Fibroblast of lung (primary cell): ENCODE measurements around the gene PLCG2. TPM values are rescaled to one million over a fixed set of nuclear protein-coding genes. Genes with fewer than 3 reads are reported as not detected.
"Not testable (repeated sequence)": the region's sequence is repeated elsewhere in the genome, so short reads cannot be mapped to it uniquely, and the experiment has no call there.

Experiments
- DNase-seq, 2 donors: peaks; one replicate each; pipeline versions ENCODE4 v3.0.0 to v3.0.0-alpha.2; 2010; ENCODE audit warnings: low read depth in 2 of 2
- H2AFZ ChIP-seq: 2 replicates; pipeline ENCODE4 v1.5.1; 2012; ENCODE audit warnings: low read length, control low read depth, inconsistent platforms
- H3K27ac ChIP-seq: 2 replicates; pipeline ENCODE4 v1.5.1; 2011; ENCODE audit warnings: low read length, control low read depth; ENCODE audit not compliant: insufficient read depth
- H3K27me3 ChIP-seq: 2 replicates; pipeline ENCODE4 v1.5.1; 2011; ENCODE audit warnings: mild to moderate bottlenecking, low read length; ENCODE audit not compliant: control insufficient read depth, insufficient read depth
- H3K36me3 ChIP-seq: 2 replicates; pipeline ENCODE4 v1.5.1; 2011; ENCODE audit warnings: low read length; ENCODE audit not compliant: control insufficient read depth, insufficient read depth
- H3K4me1 ChIP-seq: 2 replicates; pipeline ENCODE4 v1.5.1; 2011; ENCODE audit warnings: low read length; ENCODE audit not compliant: control insufficient read depth, insufficient read depth; ENCODE audit errors: extremely low read depth
- H3K4me2 ChIP-seq: 2 replicates; pipeline ENCODE4 v1.5.1; 2011; ENCODE audit warnings: low read length, control low read depth; ENCODE audit not compliant: insufficient read depth; ENCODE audit errors: extremely low read depth
- H3K4me3 ChIP-seq, 4 experiments: fragments of 200-600 bp in 1 of 4; sonication (generic) in 1 of 4; replicated peaks in 1 of 4; 2 replicates each; pipeline ENCODE4 v1.5.1; 2011 to 2016; ENCODE audit warnings: low read length in 4 of 4, low read depth in 3 of 4, mild to moderate bottlenecking in 3 of 4, control low read depth in 2 of 4, inconsistent platforms in 1 of 4, mixed read lengths in 1 of 4; ENCODE audit not compliant: insufficient read depth in 1 of 4; ENCODE audit errors: control extremely low read depth in 1 of 4
- H3K79me2 ChIP-seq: 2 replicates; pipeline ENCODE4 v1.5.1; 2012; ENCODE audit warnings: mild to moderate bottlenecking, low read length, inconsistent platforms; ENCODE audit not compliant: control insufficient read depth, insufficient read depth
- H3K9ac ChIP-seq: 2 replicates; pipeline ENCODE4 v1.5.1; 2011; ENCODE audit warnings: mild to moderate bottlenecking, low read length, control low read depth; ENCODE audit not compliant: insufficient read depth
- H3K9me3 ChIP-seq: 2 replicates; pipeline ENCODE4 v1.5.1; 2012; ENCODE audit warnings: low read depth, low read length; ENCODE audit not compliant: control insufficient read depth, insufficient read depth
- H4K20me1 ChIP-seq: 2 replicates; pipeline ENCODE4 v1.5.1; 2011; ENCODE audit warnings: low read length; ENCODE audit not compliant: control insufficient read depth, insufficient read depth; ENCODE audit errors: extremely low read depth
- EZH2 ChIP-seq: IDR thresholded peaks from 2 replicates; pipeline ENCODE4 v1.5.1; 2012; ENCODE audit warnings: low read length, control low read depth, mild to moderate bottlenecking; ENCODE audit errors: missing control alignments
- polyA plus RNA-seq, 2 donors: library from polyadenylated mRNA; depleted of rRNA in 1 of 2; stranded (reverse) in 1 of 2; unstranded in 1 of 2; fragments of >200 nt; gene quantifications; 2 replicates each; pipeline ENCODE4 v1.2.1, GENCODE V29; 2011 to 2012; ENCODE audit warnings: missing spikeins in 1 of 2
- total RNA-seq: library from RNA; depleted of rRNA; stranded (reverse); fragments of >200 nt; gene quantifications from 2 replicates; pipeline ENCODE4 v1.2.1, GENCODE V29; 2014
- TF ChIP-seq, protein P1 (sequence below), 2 donors: IDR thresholded peaks in 1 of 2; conservative IDR thresholded peaks in 1 of 2; 1 replicate in 1 of 2; 2 replicates in 1 of 2; pipeline ENCODE4 v1.5.1; 2011 to 2012; ENCODE audit warnings: low read length in 2 of 2, control low read depth in 1 of 2, inconsistent platforms in 1 of 2, low read depth in 1 of 2, mild to moderate bottlenecking in 1 of 2

Gene PLCG2
- total and polyA plus RNA-seq, 2 donors (not counting 1 experiment from before 2014, with no cell fraction given): 0.53 to 0.66 TPM

DNA sequence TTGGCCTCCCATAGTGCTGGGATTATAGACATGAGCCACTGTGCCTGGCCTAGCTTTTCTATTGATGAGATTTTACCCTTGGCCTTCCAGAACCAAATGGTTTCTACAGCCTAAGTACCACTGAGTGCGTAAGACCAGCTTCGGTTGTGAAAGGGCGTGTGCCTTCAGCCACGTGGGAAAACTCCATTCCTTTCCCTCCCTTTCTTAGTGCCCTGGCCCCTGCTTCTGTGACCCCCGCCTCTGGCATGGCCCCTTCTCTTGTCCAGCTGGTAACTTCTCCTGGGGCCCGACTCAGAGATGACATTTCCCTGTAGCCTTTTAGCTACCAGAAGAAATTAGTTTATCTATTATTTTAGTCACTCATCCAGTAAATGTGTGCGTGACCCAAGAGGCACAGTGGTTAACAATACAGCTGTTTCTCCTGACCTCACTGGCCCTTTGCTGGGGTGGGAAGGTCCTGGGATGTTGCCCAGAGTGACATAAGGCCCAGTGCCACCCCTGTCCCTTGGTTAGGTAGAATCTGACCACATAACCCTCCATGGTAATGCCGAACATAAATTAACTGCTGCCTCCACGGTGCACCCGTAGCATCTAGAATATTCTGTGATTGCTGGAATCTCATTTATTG is 97.3 kb downstream of the PLCG2 start:
- H3K9me3 ChIP-seq: no peaks in the 10 kb centered on the region
- no peaks in the 10 kb centered on the region for H4K20me1 ChIP-seq
- H3K9ac ChIP-seq: no peak overlapping the region
- H3K79me2 ChIP-seq: no peaks in the 10 kb centered on the region
- H3K27ac ChIP-seq: no peak overlapping the region
- H3K4me1 ChIP-seq: no peaks in the 10 kb centered on the region
- no peaks in the 10 kb centered on the region for H3K27me3 ChIP-seq
- H3K4me3 ChIP-seq: no peak overlapping the region
- no peak for TF ChIP-seq EZH2
- TF ChIP-seq, protein P1, sequence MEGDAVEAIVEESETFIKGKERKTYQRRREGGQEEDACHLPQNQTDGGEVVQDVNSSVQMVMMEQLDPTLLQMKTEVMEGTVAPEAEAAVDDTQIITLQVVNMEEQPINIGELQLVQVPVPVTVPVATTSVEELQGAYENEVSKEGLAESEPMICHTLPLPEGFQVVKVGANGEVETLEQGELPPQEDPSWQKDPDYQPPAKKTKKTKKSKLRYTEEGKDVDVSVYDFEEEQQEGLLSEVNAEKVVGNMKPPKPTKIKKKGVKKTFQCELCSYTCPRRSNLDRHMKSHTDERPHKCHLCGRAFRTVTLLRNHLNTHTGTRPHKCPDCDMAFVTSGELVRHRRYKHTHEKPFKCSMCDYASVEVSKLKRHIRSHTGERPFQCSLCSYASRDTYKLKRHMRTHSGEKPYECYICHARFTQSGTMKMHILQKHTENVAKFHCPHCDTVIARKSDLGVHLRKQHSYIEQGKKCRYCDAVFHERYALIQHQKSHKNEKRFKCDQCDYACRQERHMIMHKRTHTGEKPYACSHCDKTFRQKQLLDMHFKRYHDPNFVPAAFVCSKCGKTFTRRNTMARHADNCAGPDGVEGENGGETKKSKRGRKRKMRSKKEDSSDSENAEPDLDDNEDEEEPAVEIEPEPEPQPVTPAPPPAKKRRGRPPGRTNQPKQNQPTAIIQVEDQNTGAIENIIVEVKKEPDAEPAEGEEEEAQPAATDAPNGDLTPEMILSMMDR (conservative IDR thresholded peaks at IDR 0.05 in 1 of 2, IDR thresholded peaks at IDR 0.05 in 1 of 2; ENCODE audit: low read depth in 1 of 2, low read length in 2 of 2): no peak
- H2AFZ ChIP-seq: no peak overlapping the region
- no peaks in the 10 kb centered on the region for H3K36me3 ChIP-seq
- H3K4me2 ChIP-seq: no peak overlapping the region
- DNase-seq: no peak

DNA sequence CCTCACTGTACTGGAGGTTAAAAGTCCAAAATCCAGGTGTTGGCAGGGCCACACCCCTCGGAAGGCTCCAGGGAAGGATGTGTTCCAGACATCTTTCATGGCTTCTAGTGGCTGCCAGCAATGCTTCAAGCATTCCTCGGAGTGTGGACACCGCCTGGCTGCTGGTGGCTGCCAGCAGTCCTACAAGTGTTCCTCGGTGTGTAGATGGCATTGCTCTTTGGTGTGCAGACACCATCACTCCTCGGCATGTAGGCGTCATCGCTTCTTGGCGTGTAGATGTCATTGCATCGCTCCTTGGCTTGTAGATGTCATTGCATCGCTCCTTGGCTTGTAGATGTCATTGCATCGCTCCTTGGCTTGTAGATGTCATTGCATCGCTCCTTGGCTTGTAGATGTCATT is 98.4 kb downstream of the PLCG2 start:
- not testable (repeated sequence) for H3K4me1 ChIP-seq, H3K27me3 ChIP-seq, DNase-seq, H2AFZ ChIP-seq, H3K4me3 ChIP-seq, H3K36me3 ChIP-seq, H3K9me3 ChIP-seq, H3K9ac ChIP-seq, H3K27ac ChIP-seq, H4K20me1 ChIP-seq, H3K79me2 ChIP-seq, H3K4me2 ChIP-seq

DNA sequence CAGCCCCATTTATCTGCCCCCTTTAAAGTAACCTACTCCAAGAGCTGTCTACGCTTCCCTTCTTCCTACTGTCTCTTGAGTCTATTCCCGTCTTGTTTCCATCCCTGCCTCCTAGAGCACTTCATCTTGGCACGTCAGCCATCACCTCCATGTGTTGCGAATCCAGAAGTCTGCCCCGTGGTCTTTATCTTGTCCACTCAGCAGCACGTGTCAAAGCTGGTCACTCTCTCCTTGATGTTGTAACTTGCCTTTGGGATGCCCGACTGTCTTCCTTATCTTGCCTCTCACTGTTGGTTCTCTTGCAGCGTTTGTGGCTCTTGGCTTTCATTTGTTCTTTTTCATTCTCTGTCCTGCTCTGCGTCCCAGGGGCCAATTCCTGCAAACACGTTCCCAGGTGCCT is 99.4 kb downstream of the PLCG2 start:
- TF ChIP-seq, protein P1 (conservative IDR thresholded peaks at IDR 0.05 in 1 of 2, IDR thresholded peaks at IDR 0.05 in 1 of 2; ENCODE audit: low read depth in 1 of 2, low read length in 2 of 2): no peak
- TF ChIP-seq EZH2: no peak
- DNase-seq: no peak
- no peaks in the 10 kb centered on the region for H3K27me3 ChIP-seq
- H3K9me3 ChIP-seq: no peaks in the 10 kb centered on the region
- H3K79me2 ChIP-seq: no peaks in the 10 kb centered on the region
- H3K4me2 ChIP-seq: no peak overlapping the region
- no peaks in the 10 kb centered on the region for H3K4me1 ChIP-seq
- H3K4me3 ChIP-seq: no peak overlapping the region
- no peak overlapping the region for H3K9ac ChIP-seq
- no peaks in the 10 kb centered on the region for H4K20me1 ChIP-seq
- no peaks in the 10 kb centered on the region for H3K36me3 ChIP-seq
- H3K27ac ChIP-seq: no peak overlapping the region
- no peak overlapping the region for H2AFZ ChIP-seq
